NCI-H1048 (cell line): ENCODE data around the gene TNS2.
A peak's percentile ranks its signal among the peaks of the same experiment; 100 is the strongest.

Source experiments
- DNase-seq: peaks from one replicate; lab custom pipeline; 2025; lab: John Stamatoyannopoulos, UW

TNS2 gene

GRCh38 chr12:53042607-53043454 lies 7.0 kb upstream of the TNS2 start:
- no peak for DNase-seq

GRCh38 chr12:53044052-53044581 lies 5.7 kb upstream of the TNS2 start:
- DNase-seq: no peak

GRCh38 chr12:53044896-53045695 lies 4.8 kb upstream of the TNS2 start:
- no peak for DNase-seq

GRCh38 chr12:53045696-53046045 lies 4.2 kb upstream of the TNS2 start:
- no peak for DNase-seq

GRCh38 chr12:53046655-53047220 lies 3.1 kb upstream of the TNS2 start:
- DNase-seq: no peak

- no peak for DNase-seq
Measured at GRCh38 chr12:53047221-53048032, 2.4 kb upstream of the TNS2 start.

- DNase-seq: no peak
Measured at GRCh38 chr12:53048033-53048779, 1.7 kb upstream of the TNS2 start.

GRCh38 chr12:53048780-53049401 lies 974 bp upstream of the TNS2 start:
- DNase-seq: peak; percentile 30

- no peak for DNase-seq
Measured at GRCh38 chr12:53050426-53051057, 677 bp downstream of the TNS2 start.

GRCh38 chr12:53051058-53051880 lies 1.4 kb downstream of the TNS2 start:
- DNase-seq: no peak

GRCh38 chr12:53051881-53052412 lies 2.1 kb downstream of the TNS2 start:
- DNase-seq: no peak

- DNase-seq: no peak
Measured at GRCh38 chr12:53052419-53053217, 2.8 kb downstream of the TNS2 start.

GRCh38 chr12:53053218-53054111 lies 3.6 kb downstream of the TNS2 start:
- DNase-seq: no peak

GRCh38 chr12:53054112-53054878 lies 4.4 kb downstream of the TNS2 start:
- peak; percentile 91 for DNase-seq

GRCh38 chr12:53055471-53056266 lies 5.8 kb downstream of the TNS2 start:
- no peak for DNase-seq
